HepG2 (cell line): ENCODE data around the gene DIRAS1. TPM values are rescaled to one million over a fixed set of nuclear protein-coding genes. Genes with fewer than 3 reads are reported as not detected.

Experiments used
- AGO1 ChIP-seq: fragments of 200-400 bp; formaldehyde crosslinking; IDR thresholded peaks from 2 replicates; pipeline ENCODE4 v1.6.1; 2017; ENCODE audit warnings: mild to moderate bottlenecking, low read depth, low read length, moderate library complexity; ENCODE audit not compliant: poor library complexity, severe bottlenecking
- HDAC2 ChIP-seq: sonication (generic); formaldehyde crosslinking; IDR thresholded peaks from 2 replicates; pipeline ENCODE4 v1.4.0; 2020; ENCODE audit warnings: missing genetic modification reagents
- HOXD1 ChIP-seq: sonication (generic); formaldehyde crosslinking; IDR thresholded peaks from 2 replicates; pipeline ENCODE4 v1.5.0; 2020; ENCODE audit warnings: missing genetic modification reagents
- ISL2 ChIP-seq: sonication (generic); formaldehyde crosslinking; IDR thresholded peaks from 2 replicates; pipeline ENCODE4 v1.5.0; 2020; ENCODE audit warnings: missing genetic modification reagents
- KLF15 ChIP-seq: sonication (generic); formaldehyde crosslinking; IDR thresholded peaks from 2 replicates; pipeline ENCODE4 v1.8.1; 2023; ENCODE audit warnings: borderline replicate concordance, mild to moderate bottlenecking, inconsistent platforms, missing genetic modification reagents, mixed read lengths
- MIER3 ChIP-seq: IDR thresholded peaks from 2 replicates; pipeline ENCODE4 v1.6.1; 2016; ENCODE audit warnings: missing compliant biosample characterization, borderline replicate concordance
- MXD4 ChIP-seq: IDR thresholded peaks from 2 replicates; pipeline ENCODE4 v1.6.1; 2016; ENCODE audit warnings: mild to moderate bottlenecking, missing biosample characterization, missing genetic modification reagents
- PHF20 ChIP-seq: sonication (generic); formaldehyde crosslinking; IDR thresholded peaks from 2 replicates; pipeline ENCODE4 v1.5.0; 2020; ENCODE audit warnings: mild to moderate bottlenecking, missing genetic modification reagents
- RERE ChIP-seq: IDR thresholded peaks from 2 replicates; pipeline ENCODE4 v1.6.1; 2016; ENCODE audit warnings: low read depth, missing genetic modification reagents, missing compliant biosample characterization
- RFX1 ChIP-seq: fragments of 450-650 bp; IDR thresholded peaks from 2 replicates; pipeline ENCODE4 v1.6.1; 2017
- RORA ChIP-seq: sonication (generic); formaldehyde crosslinking; IDR thresholded peaks from 2 replicates; pipeline ENCODE4 v1.5.0; 2020; ENCODE audit warnings: mild to moderate bottlenecking, missing genetic modification reagents, moderate library complexity
- SIX1 ChIP-seq: sonication (generic); formaldehyde crosslinking; IDR thresholded peaks from 2 replicates; pipeline ENCODE4 v1.4.0; 2020; ENCODE audit warnings: missing genetic modification reagents, borderline replicate concordance
- TGIF2 ChIP-seq: IDR thresholded peaks from 2 replicates; pipeline ENCODE4 v1.6.1; 2016; ENCODE audit warnings: control low read depth, missing compliant biosample characterization
- THAP11 ChIP-seq: IDR thresholded peaks from 2 replicates; pipeline ENCODE4 v1.6.1; 2016; ENCODE audit warnings: missing biosample characterization, missing genetic modification reagents
- XBP1 ChIP-seq: sonication (generic); formaldehyde crosslinking; IDR thresholded peaks from 2 replicates; pipeline ENCODE4 v1.5.0; 2020; ENCODE audit warnings: missing genetic modification reagents
- ZBTB1 ChIP-seq: sonication (generic); formaldehyde crosslinking; IDR thresholded peaks from 2 replicates; pipeline ENCODE4 v1.4.0; 2020; ENCODE audit warnings: missing genetic modification reagents, borderline replicate concordance
- ZBTB33 ChIP-seq: sonication (generic); formaldehyde crosslinking; IDR thresholded peaks from 2 replicates; pipeline ENCODE4 v1.4.0; 2020; ENCODE audit warnings: missing genetic modification reagents
- ZNF124 ChIP-seq: sonication (generic); formaldehyde crosslinking; IDR thresholded peaks from 2 replicates; pipeline ENCODE4 v1.4.0; 2020; ENCODE audit warnings: missing genetic modification reagents
- ZNF333 ChIP-seq: sonication (generic); formaldehyde crosslinking; IDR thresholded peaks from 2 replicates; pipeline ENCODE4 v1.4.0; 2020; ENCODE audit warnings: mild to moderate bottlenecking, missing genetic modification reagents, borderline replicate concordance
- ZNF616 ChIP-seq: sonication (generic); formaldehyde crosslinking; IDR thresholded peaks from 2 replicates; pipeline ENCODE4 v1.5.0; 2020; ENCODE audit warnings: low read depth, mild to moderate bottlenecking, missing genetic modification reagents
- ZNF629 ChIP-seq: sonication (generic); formaldehyde crosslinking; conservative IDR thresholded peaks from 2 replicates; pipeline ENCODE4 v1.5.0; 2020; ENCODE audit warnings: missing genetic modification reagents
- ZNF678 ChIP-seq: sonication (generic); formaldehyde crosslinking; IDR thresholded peaks from 2 replicates; pipeline ENCODE4 v1.4.0; 2020; ENCODE audit warnings: mild to moderate bottlenecking, missing genetic modification reagents
- ZNF83 ChIP-seq: sonication (generic); formaldehyde crosslinking; IDR thresholded peaks from 2 replicates; pipeline ENCODE4 v1.4.0; 2020; ENCODE audit warnings: missing genetic modification reagents, mild to moderate bottlenecking, borderline replicate concordance
- ZNF891 ChIP-seq: sonication (generic); formaldehyde crosslinking; IDR thresholded peaks from 2 replicates; pipeline ENCODE4 v1.5.0; 2020; ENCODE audit warnings: mild to moderate bottlenecking, missing genetic modification reagents
- ZZZ3 ChIP-seq: sonication (generic); formaldehyde crosslinking; IDR thresholded peaks from 2 replicates; pipeline ENCODE4 v1.4.0; 2020; ENCODE audit warnings: missing genetic modification reagents, mild to moderate bottlenecking, borderline replicate concordance
- polyA plus RNA-seq, 8 experiments: library from polyadenylated mRNA; depleted of rRNA in 3 of 8; stranded (reverse) in 7 of 8; unstranded in 1 of 8; fragments of >200 nt; fragmentation: Illumina TruSeq in 4 of 8; extraction: Trizol in 4 of 8; gene quantifications; 2 replicates each; pipeline versions ENCODE4 v1.2.1 to v1.2.3, GENCODE V29; 2011 to 2016; ENCODE audit warnings: low read depth in 4 of 8, missing spikeins in 1 of 8, mixed read lengths in 1 of 8; ENCODE audit not compliant: insufficient read depth in 1 of 8
- total RNA-seq, 5 experiments: library from RNA; depleted of rRNA; stranded (reverse); fragments of >200 nt; fragmentation: Illumina TruSeq; extraction: Trizol; gene quantifications; 2 replicates each; pipeline ENCODE4 v1.2.3, GENCODE V29; 2016; ENCODE audit warnings: low read depth in 1 of 5

Gene DIRAS1
- total and polyA plus RNA-seq, 2 of the 13 experiments (the other 11 are each of a cell fraction or from before 2014, with no cell fraction given): 0.97 to 1.8 TPM

DNA sequence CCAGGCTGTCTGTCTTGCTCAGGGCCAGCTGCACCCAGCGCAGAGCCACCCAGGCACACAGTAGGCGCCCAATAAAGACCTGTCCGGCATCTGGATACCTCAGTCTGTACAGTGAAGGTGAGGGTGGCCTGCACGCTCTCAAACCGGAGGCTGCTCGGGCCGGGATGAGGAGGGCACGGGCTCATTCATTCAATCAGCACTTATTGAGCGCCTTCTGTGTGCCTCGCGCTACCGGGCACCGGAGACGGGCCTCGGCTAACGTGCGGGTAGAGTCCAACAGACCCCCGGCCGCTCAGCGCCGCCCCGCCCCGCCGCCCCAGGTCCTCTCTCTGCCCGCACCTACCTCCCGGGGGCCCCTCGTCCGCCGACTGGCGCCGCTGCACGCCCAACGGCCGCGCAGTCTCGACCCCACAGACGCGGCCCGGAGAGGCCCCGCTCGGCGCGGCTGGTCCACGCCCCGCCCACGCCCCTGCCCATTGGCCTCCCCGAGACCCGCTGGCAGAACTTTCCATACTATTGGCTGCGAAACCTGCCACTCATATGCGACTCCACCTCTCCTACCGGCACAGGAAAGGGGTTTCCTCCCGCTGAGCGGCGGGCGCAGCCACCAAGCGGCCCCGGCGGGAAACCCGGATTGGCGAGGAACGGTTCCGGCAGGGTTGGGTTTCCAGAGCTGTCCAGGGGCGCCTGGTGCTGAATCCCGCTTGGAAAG lies 18.6 kb upstream of the DIRAS1 start, which contains the start of gene SLC39A3 (continued):
- TF ChIP-seq ZBTB1 (CRISPR knock-in tag) (peak; percentile 78; the same call in 1 of the 2 replicates), TGIF2 (CRISPR knock-in tag) (peak; percentile 98), RERE (CRISPR knock-in tag) (no peak), ZNF124 (CRISPR knock-in tag) (peak; percentile 98), RFX1 (no peak), MIER3 (CRISPR knock-in tag) (peak; percentile 98), ZNF333 (peak; percentile 89; the same call in 1 of the 2 replicates), THAP11 (CRISPR knock-in tag) (peak; percentile 95), ZNF891 (CRISPR knock-in tag) (peak; percentile 97), MXD4 (peak; percentile 97), ISL2 (CRISPR knock-in tag) (peak; percentile 88), ZNF83 (CRISPR knock-in tag) (0 out of 2 replicates have a peak, but pooled peaks have one; percentile 89), PHF20 (peak; percentile 91), ZNF678 (CRISPR knock-in tag) (no peak), KLF15 (CRISPR knock-in tag) (peak; percentile 96; the same call in 1 of the 2 replicates), RORA (no peak), XBP1 (CRISPR knock-in tag) (peak; percentile 90; the same call in 1 of the 2 replicates), ZNF629 (peak; percentile 31; the same call in 1 of the 2 replicates), HDAC2 (CRISPR knock-in tag) (peak; percentile 97), HOXD1 (CRISPR knock-in tag) (peak; percentile 87), ZBTB33 (CRISPR knock-in tag) (peak; percentile 77; the same call in 1 of the 2 replicates), AGO1 (peak; percentile 71), ZZZ3 (no peak), SIX1 (CRISPR knock-in tag) (peak; percentile 97), ZNF616 (CRISPR knock-in tag) (0 out of 2 replicates have a peak, but pooled peaks have one; percentile 71)
